GM10266 (cell line): ENCODE data around the gene LEMD1.

Experiments
- DNase-seq: peaks from one replicate; pipeline ENCODE4 v3.0.0; 2012; ENCODE audit errors: extremely low spot score
- CTCF ChIP-seq: IDR thresholded peaks from 2 replicates; pipeline ENCODE4 v1.5.1; 2012; ENCODE audit warnings: mild to moderate bottlenecking, low read depth; ENCODE audit not compliant: control insufficient read depth, insufficient read depth; ENCODE audit errors: missing control alignments

The LEMD1 gene

GRCh38 chr1:205357567-205357966, 64.3 kb downstream of the LEMD1 start:
- DNase-seq = no peak
- no peak for TF ChIP-seq CTCF

- no peak for DNase-seq
- no peak for TF ChIP-seq CTCF
Measured at GRCh38 chr1:205356440-205357139, 65.3 kb downstream of the LEMD1 start, which contains the start of gene KLHDC8A. Gene KLHDC8A (minus strand): TSS chr1:205356922. CDS start chr1:205343604, 13,318 bp downstream.

- DNase-seq = no peak
Measured at GRCh38 chr1:205355075-205355453, 66.8 kb downstream of the LEMD1 start.

GRCh38 chr1:205354259-205355074, 67.4 kb downstream of the LEMD1 start:
- TF ChIP-seq CTCF = peak; percentile 77
- DNase-seq = peak; percentile 61

More at GRCh38 chr1:205355075-205355453, 66.8 kb downstream of the LEMD1 start:
- no peak for TF ChIP-seq CTCF

- no peak for DNase-seq
- TF ChIP-seq CTCF = no peak
Measured at GRCh38 chr1:205353612-205354011, 68.2 kb downstream of the LEMD1 start.

- DNase-seq = no peak
- TF ChIP-seq CTCF = no peak
Measured at GRCh38 chr1:205353191-205353590, 68.7 kb downstream of the LEMD1 start.
